Thyroid gland (tissue), 4 donors: ENCODE results near the gene RBM5. TPM values are rescaled to one million over a fixed set of nuclear protein-coding genes. Genes with fewer than 3 reads are reported as not detected.

ENCODE experiments used
- DNase-seq, 2 donors: peaks; one replicate each; pipeline ENCODE4 v3.0.0-alpha.2; 2019
- H3K27ac ChIP-seq, 3 donors: fragments of 200-600 bp; sonication (generic); 1 replicate in 2 of 3; 2 replicates in 1 of 3; pipeline ENCODE4 v1.5.1; 2016 to 2019; ENCODE audit warnings: mild to moderate bottlenecking in 1 of 3, moderate library complexity in 1 of 3
- H3K27me3 ChIP-seq: fragments of 200-600 bp; sonication (generic); one replicate; pipeline ENCODE4 v1.5.1; 2019
- H3K36me3 ChIP-seq, 2 donors: fragments of 200-600 bp; sonication (generic); one replicate each; pipeline ENCODE4 v1.5.1; 2016 to 2019
- H3K4me1 ChIP-seq, 2 donors: fragments of 200-600 bp; sonication (generic); one replicate each; pipeline ENCODE4 v1.5.1; 2017 to 2019
- H3K4me3 ChIP-seq, 3 donors: fragments of 200-600 bp; sonication (generic); replicated peaks in 1 of 3; 1 replicate in 2 of 3; 2 replicates in 1 of 3; pipeline ENCODE4 v1.5.1; 2016; ENCODE audit warnings: mild to moderate bottlenecking in 1 of 3
- H3K9me3 ChIP-seq: fragments of 200-600 bp; sonication (generic); one replicate; pipeline ENCODE4 v1.5.1; 2017
- POLR2A ChIP-seq, 2 donors: fragments of 450-650 bp; IDR thresholded peaks; one replicate each; pipeline ENCODE4 v1.6.1; 2017; ENCODE audit warnings: antibody characterized with exemption in 2 of 2, mild to moderate bottlenecking in 2 of 2, moderate library complexity in 1 of 2
- WGBS, 2 donors: methylation state at CpG; one replicate each; pipeline ENCODE4 v1.1.5; 2017; 5-methylcytosine and 5-hydroxymethylcytosine counted together
- intact Hi-C: fragments of 100-400 bp; cut with DNase I; formaldehyde crosslinking; loops from one replicate; pipeline ENCODE4 v1.15.1; 2023
- total RNA-seq, 4 donors: library from RNA; depleted of rRNA; stranded (reverse); fragments of >200 nt; gene quantifications; one replicate each; pipeline ENCODE4 v1.2.3, GENCODE V29; 2016
- TF ChIP-seq, protein P1 (sequence below), 6 experiments: fragments of 200-600 bp in 3 of 6; fragments of 450-650 bp in 3 of 6; sonication (generic) in 3 of 6; IDR thresholded peaks; one replicate each; pipeline ENCODE4 v1.5.1; 2016 to 2019; ENCODE audit warnings: antibody characterized with exemption in 6 of 6, mild to moderate bottlenecking in 2 of 6, inconsistent platforms in 1 of 6, moderate library complexity in 1 of 6

The RBM5 gene
- total RNA-seq, 4 donors from 2014 or later: 230 to 337 (median 268) TPM

DNA sequence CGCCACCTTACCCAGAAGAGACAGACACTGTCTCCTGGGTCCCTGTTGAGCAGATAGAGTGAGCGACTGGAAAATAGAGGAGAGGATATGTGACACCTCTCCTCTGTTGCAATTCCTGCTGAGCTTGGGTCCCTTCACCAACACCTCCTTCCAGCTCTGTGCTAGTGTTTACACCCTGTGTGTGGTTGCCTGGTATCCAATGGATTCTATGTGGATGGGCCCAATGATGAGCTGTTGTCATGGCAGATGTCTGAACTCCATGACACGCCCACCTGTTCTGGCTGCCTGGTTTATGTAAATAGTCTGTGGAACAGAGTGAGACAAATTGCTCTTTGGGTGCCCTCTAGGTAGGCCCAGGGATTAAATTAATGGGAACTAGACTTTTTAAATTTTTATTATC, 23.7 kb downstream of the RBM5 start:
- Histone ChIP-seq H3K4me1 (no peaks in the 10 kb centered on the region), H3K27ac (no peak overlapping the region), H3K27me3 (no peaks in the 10 kb centered on the region), H3K36me3 (peaks cover 96% of the 10 kb centered on the region in 2 donors), H3K4me3 (no peak overlapping the region), H3K9me3 (no peaks in the 10 kb centered on the region)
- 93 to 97% methylated on average over 3 of the region's 3 CpGs for WGBS, 2 donors
- no peak for TF ChIP-seq POLR2A (IDR thresholded peaks at IDR 0.05)
- TF ChIP-seq, protein P1, sequence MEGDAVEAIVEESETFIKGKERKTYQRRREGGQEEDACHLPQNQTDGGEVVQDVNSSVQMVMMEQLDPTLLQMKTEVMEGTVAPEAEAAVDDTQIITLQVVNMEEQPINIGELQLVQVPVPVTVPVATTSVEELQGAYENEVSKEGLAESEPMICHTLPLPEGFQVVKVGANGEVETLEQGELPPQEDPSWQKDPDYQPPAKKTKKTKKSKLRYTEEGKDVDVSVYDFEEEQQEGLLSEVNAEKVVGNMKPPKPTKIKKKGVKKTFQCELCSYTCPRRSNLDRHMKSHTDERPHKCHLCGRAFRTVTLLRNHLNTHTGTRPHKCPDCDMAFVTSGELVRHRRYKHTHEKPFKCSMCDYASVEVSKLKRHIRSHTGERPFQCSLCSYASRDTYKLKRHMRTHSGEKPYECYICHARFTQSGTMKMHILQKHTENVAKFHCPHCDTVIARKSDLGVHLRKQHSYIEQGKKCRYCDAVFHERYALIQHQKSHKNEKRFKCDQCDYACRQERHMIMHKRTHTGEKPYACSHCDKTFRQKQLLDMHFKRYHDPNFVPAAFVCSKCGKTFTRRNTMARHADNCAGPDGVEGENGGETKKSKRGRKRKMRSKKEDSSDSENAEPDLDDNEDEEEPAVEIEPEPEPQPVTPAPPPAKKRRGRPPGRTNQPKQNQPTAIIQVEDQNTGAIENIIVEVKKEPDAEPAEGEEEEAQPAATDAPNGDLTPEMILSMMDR (IDR thresholded peaks at IDR 0.05): no peak
- no peak for DNase-seq
- intact Hi-C loops: no loop called here

GRCh38 chr3:50117120-50117519, 28.4 kb downstream of the RBM5 start:
- peaks cover 0 to 5% of the 10 kb centered on the region in 2 donors for H3K4me1 ChIP-seq
- intact Hi-C loops: no loop called here
- no peaks in the 10 kb centered on the region for H3K27me3 ChIP-seq
- WGBS, 2 donors: 87 to 94% methylated on average over 8 of the region's 8 CpGs
- H3K36me3 ChIP-seq: peaks cover 79 to 80% of the 10 kb centered on the region in 2 donors
- no peaks in the 10 kb centered on the region for H3K9me3 ChIP-seq
- TF ChIP-seq, protein P1 (IDR thresholded peaks at IDR 0.05): no peak
- TF ChIP-seq POLR2A (IDR thresholded peaks at IDR 0.05): no peak
- no peak overlapping the region for H3K4me3 ChIP-seq
- DNase-seq: no peak
- no peak overlapping the region for H3K27ac ChIP-seq

GRCh38 chr3:50118237-50118636, 29.5 kb downstream of the RBM5 start:
- no peak overlapping the region for H3K4me3 ChIP-seq
- DNase-seq: no peak
- no peaks in the 10 kb centered on the region for H3K27me3 ChIP-seq
- H3K27ac ChIP-seq: no peak overlapping the region
- intact Hi-C loops: no loop called here
- no peaks in the 10 kb centered on the region for H3K9me3 ChIP-seq
- TF ChIP-seq, protein P1 (IDR thresholded peaks at IDR 0.05): no peak
- no peak for TF ChIP-seq POLR2A (IDR thresholded peaks at IDR 0.05)
- peaks cover 70 to 71% of the 10 kb centered on the region in 2 donors for H3K36me3 ChIP-seq
- 87 to 94% methylated on average over 10 of the region's 10 CpGs for WGBS, 2 donors
- H3K4me1 ChIP-seq: peaks cover 0 to 5% of the 10 kb centered on the region in 2 donors

DNA sequence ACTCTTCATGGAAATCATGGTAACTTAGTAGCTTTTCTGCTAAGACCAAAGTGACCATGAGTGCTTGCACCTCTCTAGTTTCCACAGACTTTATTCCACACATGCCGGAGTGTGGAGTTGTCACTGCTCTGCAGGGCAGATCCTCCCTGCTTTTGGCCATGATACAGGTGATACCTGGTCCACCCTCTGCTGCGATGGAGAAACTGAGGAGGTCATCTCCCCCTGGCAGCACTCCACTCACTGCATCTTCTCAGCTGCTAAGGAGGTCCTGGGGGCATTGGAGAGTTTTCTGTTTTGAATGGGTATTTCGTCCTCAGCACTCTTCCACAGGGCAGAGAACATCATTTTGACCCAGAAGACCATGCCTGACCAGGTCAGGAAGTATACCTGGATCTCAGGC, 31.1 kb downstream of the RBM5 start:
- 82 to 90% methylated on average over 3 of the region's 3 CpGs for WGBS, 2 donors
- H3K27me3 ChIP-seq: no peaks in the 10 kb centered on the region
- peaks cover 54 to 56% of the 10 kb centered on the region in 2 donors for H3K36me3 ChIP-seq
- no peak for TF ChIP-seq POLR2A (IDR thresholded peaks at IDR 0.05)
- TF ChIP-seq, protein P1 (IDR thresholded peaks at IDR 0.05): no peak
- H3K9me3 ChIP-seq: no peaks in the 10 kb centered on the region
- no peak for DNase-seq
- H3K4me1 ChIP-seq: peaks cover 8 to 20% of the 10 kb centered on the region in 2 donors
- intact Hi-C loops: no loop called here
- no peak overlapping the region for H3K27ac ChIP-seq
- H3K4me3 ChIP-seq: no peak overlapping the region

- peaks cover 47 to 48% of the 10 kb centered on the region in 2 donors for H3K36me3 ChIP-seq
- H3K27me3 ChIP-seq: no peaks in the 10 kb centered on the region
- no peak overlapping the region for H3K27ac ChIP-seq
- peaks cover 9 to 25% of the 10 kb centered on the region in 2 donors for H3K4me1 ChIP-seq
- WGBS, 2 donors: 86 to 87% methylated on average over 4 to 8 of the region's 10 CpGs
- intact Hi-C loops: no loop called here
- H3K9me3 ChIP-seq: no peaks in the 10 kb centered on the region
- no peak for DNase-seq
- no peak overlapping the region for H3K4me3 ChIP-seq
- TF ChIP-seq, protein P1 (IDR thresholded peaks at IDR 0.05): no peak
- TF ChIP-seq POLR2A (IDR thresholded peaks at IDR 0.05): no peak
Measured at GRCh38 chr3:50120364-50121071, 31.8 kb downstream of the RBM5 start.
